HG03095 (cell line): ENCODE results near the gene CAMK2N1.

Experiments used
- ATAC-seq: cut with Tn5 transposase; IDR thresholded peaks from one replicate; pipeline ENCODE4 v1.9.1; 2021; ENCODE audit warnings: moderate library complexity; ENCODE audit not compliant: unreplicated experiment

CAMK2N1 gene

DNA sequence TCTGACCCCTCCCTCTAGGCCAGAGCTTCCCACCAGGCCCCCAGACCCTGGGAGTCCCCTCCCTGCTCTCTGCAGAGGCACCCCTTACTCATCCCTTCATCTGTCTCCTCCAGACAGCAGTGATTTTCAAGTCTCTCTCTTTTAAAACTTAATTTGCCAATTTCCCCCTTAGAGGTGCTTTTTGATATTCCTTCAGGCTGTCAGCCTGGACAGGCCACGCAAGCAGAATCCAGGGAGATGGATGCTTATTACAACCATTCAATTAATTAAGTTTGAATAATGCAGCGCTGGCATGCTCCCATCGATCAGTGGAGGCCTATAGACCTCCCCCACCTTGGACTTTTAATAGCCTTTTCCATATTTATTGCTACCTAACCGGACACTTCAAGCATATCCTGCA, 6.2 kb downstream of the CAMK2N1 start:
- no peak for ATAC-seq

DNA sequence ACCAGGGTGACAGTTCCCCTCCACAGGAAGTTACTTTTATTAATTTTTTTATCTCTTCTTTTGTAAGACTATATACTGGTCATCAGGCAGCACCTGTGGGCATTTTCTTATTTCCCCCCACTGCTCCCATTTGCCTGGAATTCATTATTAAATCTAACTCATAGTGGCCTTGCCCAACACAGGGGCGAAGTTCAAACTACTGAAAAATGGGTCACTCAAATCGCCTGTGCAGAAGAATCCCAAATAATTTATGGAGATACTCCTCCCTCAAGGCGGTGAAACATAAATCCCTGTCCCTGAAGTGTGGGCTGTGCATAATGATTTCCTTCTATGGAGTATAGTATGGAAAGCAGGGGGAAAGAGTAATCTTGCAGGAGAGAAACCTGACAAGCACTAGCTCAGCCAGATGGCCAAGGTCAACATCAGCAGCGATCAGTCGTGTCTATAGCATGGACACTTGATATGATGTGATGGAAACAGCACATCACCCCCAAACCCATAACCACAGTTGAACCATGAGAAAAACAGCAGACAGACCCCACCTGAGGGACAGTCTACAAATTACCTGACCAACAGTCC, 7.9 kb downstream of the CAMK2N1 start:
- ATAC-seq: no peak

DNA sequence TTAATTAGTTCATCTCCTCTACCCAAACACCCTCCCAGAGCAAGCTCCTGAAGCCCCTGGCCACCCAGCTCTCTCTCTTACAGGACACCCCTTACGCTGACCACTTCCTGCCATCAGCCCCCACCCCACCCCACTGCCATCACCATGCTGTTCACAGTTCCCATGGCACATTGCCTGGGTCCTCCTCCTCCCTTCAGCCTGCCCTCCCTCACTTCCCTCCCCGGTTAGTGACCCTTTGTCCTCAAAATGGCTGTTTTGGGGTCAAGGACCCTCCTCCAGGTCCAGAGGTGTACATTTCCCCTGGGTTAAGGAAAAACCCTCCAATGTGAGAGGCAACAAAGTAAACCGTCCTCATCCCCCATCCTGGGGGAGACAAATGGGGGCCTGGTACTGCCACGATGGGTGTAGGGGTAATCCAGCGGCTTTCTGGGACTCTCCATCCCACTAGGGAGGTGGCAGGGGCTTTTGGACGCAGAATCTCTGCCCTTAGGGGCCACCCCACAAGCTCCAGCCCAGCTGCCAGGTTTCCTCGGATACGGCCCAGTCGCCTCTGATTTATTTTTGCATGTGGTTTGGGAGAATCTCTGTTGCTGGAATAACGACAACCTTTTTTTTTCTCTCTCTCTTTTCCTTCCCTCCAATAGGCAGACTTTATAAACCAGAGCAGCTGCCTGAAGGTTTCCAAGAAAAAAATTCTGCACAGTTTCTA, 8.5 kb downstream of the CAMK2N1 start:
- no peak for ATAC-seq

DNA sequence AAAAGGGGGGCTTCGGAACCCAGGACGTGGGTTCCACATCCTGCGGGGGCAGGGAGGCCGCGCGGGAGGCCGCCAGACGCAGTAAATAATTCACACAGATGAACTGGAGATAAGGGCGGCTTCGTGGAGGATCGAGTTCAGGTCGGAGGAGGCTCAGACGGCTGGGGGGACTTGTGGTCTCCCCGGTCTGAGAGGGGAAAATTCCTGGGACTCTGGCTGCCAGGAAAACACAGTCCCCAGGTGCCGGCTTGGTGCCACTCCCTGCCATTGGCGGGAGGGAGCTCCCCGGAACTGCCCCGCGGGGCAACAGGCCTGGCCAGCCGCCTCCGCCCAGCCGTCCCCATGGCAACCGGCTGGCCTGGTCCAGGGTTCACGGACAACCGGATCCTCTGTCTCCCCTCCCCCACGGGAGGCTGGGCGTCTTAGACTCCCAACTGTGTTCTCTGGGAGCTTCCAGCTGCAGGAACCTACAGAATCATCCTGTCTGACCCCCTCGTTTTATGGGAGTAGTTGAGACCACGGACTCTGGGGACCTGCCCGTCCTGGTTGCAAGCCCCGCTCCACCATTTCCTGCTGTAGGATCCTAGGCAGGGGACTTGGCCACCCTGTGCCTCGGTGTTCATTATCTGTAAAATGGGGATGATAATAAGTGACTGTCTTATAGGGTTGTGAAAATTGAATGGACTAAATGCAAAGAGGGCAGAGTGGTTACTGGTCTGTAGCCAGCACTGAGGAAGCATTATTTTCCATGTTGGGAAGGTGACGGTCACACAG, 9.6 kb downstream of the CAMK2N1 start:
- no peak for ATAC-seq

DNA sequence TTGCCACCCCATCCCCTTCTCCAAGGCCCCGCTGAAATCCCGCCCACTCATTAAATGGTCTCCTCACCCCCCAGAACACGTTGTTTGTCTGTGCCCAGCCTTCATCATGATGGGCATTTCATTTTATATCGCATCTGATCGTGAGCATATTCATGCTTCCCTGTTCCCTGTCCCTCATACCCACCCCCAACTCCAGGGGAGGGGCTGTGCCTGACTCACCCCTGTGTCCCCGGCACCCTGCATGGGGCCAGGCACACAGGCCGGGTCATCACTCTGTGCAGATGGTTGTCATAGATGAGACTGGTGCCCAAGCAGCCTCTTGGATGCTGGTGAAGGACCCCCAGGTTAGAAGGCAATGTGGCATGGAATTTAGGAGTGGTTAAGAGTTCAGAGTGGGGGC, 11.0 kb downstream of the CAMK2N1 start:
- no peak for ATAC-seq

DNA sequence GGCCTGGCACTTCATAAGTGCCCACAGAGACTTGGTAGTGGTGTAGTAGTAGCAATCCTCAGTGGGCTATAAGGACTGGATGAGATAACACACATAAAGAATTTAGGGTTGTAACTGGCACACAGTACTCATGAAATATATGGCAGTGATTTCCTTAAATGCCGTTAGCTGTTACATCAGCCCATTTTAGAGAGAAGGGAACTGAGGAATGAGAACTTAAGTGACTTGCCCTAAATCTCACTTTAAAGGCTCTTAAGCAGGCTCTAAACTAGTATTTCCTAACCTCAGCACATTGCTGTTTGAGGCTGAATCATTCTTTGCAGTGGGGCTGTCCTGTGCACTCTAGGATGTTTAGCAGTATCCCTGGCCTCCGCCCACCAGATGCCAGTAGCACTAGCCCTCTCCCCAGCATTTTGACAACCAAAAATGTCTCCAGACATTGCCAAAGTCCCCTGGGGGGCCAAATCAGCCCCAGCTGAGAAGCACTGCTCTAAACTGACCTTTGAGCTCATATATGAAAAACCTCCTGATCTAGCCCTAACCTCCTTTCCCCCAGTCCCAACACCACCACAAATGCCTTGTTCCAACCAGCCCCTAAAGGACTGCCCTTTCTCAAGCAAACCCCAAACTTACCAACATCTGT, 11.6 kb downstream of the CAMK2N1 start:
- ATAC-seq: no peak

DNA sequence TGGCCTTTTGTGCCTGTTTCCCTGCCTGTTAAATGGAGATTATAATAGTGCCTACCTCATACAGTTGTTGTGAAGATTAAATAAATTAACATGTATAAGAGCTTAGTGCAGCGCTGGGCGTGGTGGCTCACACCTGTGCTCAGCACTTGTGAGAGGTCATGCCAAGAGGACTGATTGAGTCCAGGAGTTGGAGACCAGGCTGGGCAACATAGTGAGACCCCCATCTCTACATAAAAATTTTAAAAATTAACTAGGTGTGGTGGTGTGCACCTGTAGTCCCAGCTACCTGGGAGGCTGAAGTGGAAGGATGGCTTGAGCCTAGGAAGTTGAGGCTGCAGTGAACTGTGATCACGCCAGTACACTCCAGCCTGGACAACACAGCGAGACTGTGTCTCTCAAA, 12.1 kb downstream of the CAMK2N1 start:
- no peak for ATAC-seq

DNA sequence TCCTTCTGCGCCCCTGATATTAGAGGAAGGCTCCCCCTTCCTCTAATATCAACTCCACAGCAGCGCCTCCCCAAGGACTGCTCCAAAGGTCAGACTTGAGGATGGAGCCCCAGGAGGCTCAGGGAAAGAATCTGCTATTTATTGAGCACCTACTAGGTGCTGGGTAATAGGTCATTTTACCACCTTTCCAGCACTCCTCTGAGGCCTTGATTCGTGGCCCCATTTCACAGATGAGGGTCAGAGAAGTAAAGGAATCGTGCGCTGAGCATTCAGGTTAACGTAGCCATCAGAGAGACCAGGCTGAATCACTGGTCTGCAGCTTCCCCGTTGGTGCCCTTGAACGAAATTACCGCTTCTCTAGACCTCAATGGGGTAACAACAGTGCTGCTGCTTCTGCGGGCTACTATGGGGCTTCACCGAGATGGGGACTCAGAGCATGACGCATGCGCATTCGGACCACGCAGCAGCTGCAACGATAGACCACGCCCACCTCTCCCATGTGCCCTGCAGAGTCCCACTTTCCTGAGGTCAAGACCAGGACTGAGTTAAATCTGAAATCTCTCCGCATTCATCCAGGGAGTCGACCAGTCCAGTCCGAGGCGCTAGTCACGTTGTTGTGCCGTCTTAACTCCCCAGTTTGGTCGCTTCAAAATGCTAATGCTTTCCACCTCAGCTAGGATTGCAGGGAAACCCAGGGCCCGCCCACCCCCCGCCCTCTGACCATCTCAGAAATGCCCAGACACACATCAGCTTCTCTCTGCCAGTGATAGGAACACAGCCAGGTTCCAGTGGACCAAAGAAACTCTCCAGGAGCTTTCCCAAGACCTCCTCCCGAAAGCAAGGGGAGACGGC, 12.9 kb downstream of the CAMK2N1 start:
- no peak for ATAC-seq

DNA sequence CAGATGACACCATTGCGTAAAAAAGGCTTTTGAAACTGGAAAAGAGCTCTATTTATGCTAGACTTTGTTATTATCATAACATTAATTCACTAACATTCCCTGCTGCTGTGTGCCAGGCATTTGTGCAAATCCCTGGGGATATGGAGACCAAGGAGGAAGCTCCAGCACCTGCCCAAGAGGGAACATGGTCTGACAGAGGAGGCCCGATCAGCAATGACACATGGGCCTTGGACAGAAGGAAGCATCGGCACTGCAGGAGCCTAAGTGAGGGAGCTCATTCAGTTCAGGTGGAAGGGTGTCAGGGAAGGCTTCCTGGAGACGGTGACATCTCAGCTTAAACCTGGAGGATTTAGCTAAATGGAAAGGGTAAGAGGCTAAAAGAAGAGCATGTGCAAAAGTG, 13.9 kb downstream of the CAMK2N1 start:
- ATAC-seq: no peak

DNA sequence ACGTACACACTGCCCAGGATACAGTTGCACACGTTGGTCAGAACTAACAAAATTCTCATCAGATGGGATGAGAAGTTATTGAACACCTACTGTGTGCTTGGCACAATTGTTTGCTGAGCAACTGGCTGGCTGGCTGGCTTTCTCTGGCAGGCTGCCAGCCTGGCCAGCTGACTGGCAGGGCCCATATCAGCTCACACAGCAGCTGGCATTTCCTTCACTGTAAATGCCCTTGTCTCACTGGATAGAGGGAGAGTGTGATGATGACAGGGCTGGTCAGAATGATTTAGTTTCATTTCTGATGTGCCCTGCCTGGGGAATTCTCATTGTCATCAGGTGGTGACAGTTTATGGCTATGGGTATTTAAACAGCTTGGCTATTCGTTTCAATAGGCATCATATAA, 15.8 kb downstream of the CAMK2N1 start:
- no peak for ATAC-seq

DNA sequence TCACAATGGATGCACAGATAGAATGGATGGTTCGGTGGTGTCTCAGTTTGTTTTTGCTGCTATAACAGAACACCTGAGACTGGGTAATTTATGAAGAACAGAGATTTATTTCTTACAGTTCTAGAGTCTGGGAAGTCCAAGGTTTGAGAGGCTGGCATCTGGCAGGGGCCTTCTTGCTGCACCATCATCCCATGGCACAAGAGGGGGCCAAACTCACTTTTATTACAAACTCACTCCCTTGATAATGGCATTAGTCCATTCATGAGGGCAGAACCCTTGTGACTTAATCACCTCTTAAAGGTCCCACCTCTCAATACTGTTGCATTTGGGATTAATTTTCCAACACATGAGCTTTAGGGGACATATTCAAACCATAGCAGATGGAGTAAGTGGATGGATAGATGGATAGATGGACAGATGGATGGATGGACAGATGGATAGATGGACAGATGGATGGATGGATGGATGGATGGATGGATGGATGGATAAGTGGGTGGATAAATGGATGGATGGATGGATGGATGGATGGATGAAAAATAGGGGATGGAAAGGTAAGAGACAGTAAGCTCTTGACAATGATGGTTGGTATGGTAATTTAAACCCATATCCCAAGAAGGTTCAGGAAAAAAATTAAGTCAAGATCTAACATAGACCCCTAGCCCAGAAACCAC, 16.5 kb downstream of the CAMK2N1 start:
- ATAC-seq: no peak

DNA sequence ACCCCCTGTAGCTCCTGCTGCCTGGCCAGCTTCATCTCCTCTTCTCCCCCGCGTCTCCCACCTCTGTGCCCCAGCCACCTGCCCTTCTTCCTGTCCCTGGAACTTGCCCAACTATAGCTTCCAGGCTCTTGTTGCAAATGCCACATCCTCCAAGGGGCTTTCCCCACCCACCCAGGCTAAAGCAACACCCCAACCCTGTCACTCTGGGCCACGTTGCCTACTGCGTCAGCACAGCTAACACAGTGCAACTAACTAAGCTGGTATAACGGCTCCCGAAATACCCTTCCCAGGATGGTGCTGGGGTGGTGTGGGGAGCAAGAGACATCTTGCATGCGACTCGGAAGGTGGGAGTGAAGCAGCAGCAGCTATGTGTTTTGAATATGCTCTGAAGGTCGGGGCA, 19.7 kb downstream of the CAMK2N1 start:
- no peak for ATAC-seq

DNA sequence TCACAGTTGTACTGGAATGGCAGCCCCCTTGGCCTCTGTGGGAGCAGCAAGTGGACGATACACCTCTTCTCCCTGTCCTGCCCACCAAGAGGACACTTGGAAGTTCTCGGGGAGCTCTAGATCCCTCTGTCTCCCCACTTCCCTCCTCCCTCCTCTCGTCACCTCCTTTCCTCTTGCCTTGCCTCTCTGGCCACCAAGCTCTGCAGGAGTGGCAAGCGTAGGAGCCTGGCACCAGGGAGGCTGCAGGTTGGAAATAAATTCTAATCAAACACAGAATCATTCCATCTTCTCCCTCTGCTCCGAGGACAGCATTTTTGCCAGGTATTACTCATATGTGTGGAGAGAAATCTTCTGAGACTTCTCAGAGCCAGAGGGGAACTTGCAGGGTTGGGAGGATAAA, 20.8 kb downstream of the CAMK2N1 start:
- ATAC-seq: no peak

DNA sequence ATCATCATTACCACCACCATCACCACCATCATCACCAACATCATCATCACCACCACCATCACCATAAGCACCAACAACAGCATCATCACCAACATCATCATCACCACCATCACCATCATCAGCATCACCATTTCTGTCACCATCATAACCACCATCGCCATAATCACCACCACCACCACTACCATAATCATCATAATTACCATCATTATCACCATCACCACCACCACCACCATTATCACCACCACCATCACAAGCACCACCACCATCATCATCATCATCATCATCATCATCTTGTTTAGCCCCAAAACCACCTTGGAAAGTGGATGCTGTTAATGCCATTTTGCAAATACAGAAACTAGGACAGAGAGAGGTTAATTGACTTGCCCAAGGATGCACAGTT, 22.5 kb downstream of the CAMK2N1 start:
- no peak for ATAC-seq

DNA sequence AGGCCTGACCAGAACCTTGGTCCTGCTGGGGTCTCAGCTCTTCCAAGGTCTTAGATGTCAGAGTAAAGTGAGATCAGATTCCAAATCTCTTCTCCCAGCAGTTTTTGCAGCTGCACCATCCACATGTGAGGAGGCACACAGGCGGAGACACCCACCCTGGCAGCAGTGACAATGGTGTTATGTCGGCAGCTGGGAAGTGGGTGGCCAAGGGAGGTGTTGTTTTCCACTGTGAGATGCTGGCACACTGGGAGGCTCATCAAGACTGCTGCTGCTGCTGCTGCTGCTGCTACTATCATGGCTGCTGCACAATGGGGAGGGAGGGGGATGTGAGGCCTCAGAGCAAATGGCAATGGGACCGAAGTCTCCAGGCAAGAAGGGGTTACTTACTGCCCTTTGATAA, 23.6 kb downstream of the CAMK2N1 start:
- ATAC-seq: no peak

DNA sequence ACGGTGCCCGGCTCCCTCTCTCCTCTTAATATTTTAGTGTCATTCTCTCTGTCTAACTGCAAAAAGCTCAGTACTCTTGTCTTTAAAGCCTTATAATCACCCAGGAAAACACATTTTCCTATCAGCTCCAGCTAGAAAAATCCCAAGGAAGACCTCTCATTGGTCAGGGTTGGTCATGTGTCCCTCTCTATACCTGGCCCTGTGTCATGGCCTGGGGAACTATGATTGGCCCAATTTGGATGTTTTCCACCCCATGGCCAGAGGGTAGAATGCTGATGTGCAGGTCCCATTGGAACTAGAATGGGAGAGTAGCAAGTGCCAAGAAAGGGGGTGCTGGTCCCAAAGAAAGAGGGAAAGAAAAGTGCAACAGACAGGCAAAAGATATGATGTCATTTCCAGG, 27.3 kb downstream of the CAMK2N1 start:
- ATAC-seq: no peak

DNA sequence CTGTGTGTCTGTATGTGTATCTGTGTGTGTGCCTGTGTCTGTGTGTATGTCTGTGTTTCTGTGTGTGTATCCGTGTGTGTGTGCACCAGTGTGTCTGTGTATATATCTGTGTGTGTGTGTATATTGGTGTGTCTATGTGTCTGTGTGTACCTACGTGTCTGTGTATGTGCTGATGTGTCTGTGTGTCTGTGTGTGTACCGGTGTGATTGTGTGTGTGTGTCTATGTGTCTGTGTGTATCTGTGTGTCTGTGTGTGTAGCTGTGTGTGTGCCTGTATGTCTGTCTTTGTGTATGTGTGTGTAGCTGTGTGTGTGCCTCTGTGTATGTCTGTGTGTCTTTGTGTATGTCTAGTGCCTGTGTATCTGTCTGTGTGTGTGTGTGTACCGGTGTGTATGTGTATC, 32.0 kb downstream of the CAMK2N1 start:
- no peak for ATAC-seq

DNA sequence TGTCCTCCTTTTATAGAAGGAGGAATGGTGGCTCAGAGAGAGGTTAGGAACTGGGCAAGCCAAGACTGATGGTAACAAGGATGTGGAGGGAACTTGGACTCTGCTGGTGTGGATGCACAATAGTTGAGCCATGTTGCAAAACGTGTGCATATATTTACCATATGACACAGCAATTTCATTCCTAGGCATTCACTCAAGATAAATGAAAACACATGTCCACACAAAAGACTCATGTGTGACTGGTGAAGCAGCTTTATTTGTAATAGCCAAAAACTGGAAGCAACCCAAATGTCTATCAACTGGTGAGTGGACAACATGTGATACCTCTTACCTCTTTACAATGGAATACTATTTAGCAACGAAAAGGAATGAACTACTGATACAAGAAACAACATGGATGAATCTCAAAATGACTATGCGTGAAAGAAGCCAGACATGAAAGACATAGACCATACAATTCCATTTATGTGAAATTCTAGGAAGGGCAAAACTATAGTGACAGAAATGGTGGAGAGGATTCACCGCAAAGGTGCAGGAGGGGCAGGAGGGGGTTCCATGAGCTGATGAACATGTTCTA, 36.2 kb downstream of the CAMK2N1 start:
- no peak for ATAC-seq

DNA sequence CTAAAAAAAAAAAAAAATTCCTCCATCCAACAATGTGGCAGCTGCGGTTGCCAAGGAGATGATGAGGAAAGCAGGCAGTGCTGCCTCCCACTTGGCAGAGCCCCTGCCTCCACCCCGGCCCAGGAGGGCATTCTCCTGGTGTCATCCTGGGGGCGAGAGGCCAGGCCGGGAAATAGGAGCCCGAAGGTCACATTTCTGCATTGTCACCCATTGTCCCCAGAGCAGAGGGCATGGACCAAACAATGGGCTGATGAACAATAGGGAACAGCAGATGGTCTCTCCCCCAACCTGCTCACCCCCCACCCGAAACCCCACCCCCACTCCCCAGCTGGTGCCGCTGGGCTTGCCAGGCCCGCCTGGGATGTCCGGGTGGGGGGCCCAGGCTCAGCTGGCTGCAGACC, 37.3 kb downstream of the CAMK2N1 start:
- ATAC-seq: no peak

DNA sequence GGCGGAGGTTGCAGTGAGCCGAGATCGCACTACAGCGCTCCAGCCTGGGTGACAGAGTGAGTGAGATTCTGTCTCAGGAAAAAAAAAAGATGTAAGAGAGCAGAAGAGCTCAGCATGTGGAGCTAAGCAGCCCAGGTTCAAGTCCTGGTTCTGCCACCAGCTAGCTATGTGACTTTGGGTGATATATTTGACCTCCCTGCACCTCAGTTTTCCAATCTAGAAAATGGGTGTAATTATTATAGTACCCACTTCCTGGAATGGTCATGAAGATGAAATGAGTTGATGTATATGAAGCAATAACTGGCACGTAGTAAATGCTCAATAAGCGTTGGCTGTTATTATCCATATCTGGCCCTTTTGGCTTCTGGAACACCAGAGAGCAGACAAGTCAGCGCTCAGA, 38.2 kb downstream of the CAMK2N1 start:
- ATAC-seq: no peak
